K562 (cell line): ENCODE measurements around the gene KRT8. TPM values are rescaled to one million over a fixed set of nuclear protein-coding genes. Genes with fewer than 3 reads are reported as not detected.
A peak's percentile ranks its signal among the peaks of the same experiment; 100 is the strongest.

ENCODE experiments used
- ASH1L ChIP-seq: fragments of 450-650 bp; IDR thresholded peaks from 2 replicates; pipeline ENCODE4 v1.6.1; 2018; ENCODE audit warnings: borderline replicate concordance, mild to moderate bottlenecking, low read depth; ENCODE audit not compliant: partially characterized antibody
- E4F1 ChIP-seq: fragments of 250-450 bp; sonication (Bioruptor Pico); IDR thresholded peaks from 2 replicates; pipeline ENCODE4 v1.5.0; 2021; ENCODE audit warnings: mild to moderate bottlenecking, borderline replicate concordance
- KLF13 ChIP-seq: fragments of 450-650 bp; IDR thresholded peaks from 2 replicates; pipeline ENCODE4 v1.6.1; 2016; ENCODE audit warnings: missing genetic modification characterization, low read depth, mild to moderate bottlenecking, missing compliant biosample characterization, moderate library complexity, borderline replicate concordance
- MIER1 ChIP-seq: fragments of 450-650 bp; IDR thresholded peaks from 2 replicates; pipeline ENCODE4 v1.6.1; 2016; ENCODE audit warnings: antibody characterized with exemption, mild to moderate bottlenecking, low read depth
- NUFIP1 ChIP-seq: fragments of 450-650 bp; IDR thresholded peaks from 2 replicates; pipeline ENCODE4 v1.6.1; 2018; ENCODE audit not compliant: partially characterized antibody
- SMARCE1 ChIP-seq: fragments of 450-650 bp; IDR thresholded peaks from 2 replicates; pipeline ENCODE4 v1.7.1; 2016; ENCODE audit warnings: mild to moderate bottlenecking
- SNRNP70 ChIP-seq: fragments of 200-400 bp; formaldehyde crosslinking; optimal IDR thresholded peaks from 2 replicates; pipeline ENCODE3; 2017; ENCODE audit warnings: low read depth, low read length
- polyA plus RNA-seq, 8 experiments: library from polyadenylated mRNA; depleted of rRNA in 4 of 8; stranded (reverse) in 5 of 8; unstranded in 3 of 8; fragments of >200 nt; fragmentation: Nextera tagmentation in 2 of 8; fragmentation: Illumina TruSeq in 1 of 8; extraction: Ambion mirVana in 2 of 8; extraction: Trizol in 1 of 8; gene quantifications; 2 replicates each; pipeline versions ENCODE4 v1.2.1 to v1.2.3, GENCODE V29; 2011 to 2014; ENCODE audit warnings: inconsistent platforms in 1 of 8, missing spikeins in 1 of 8
- total RNA-seq, 7 experiments: library from RNA; depleted of rRNA in 6 of 7; stranded (reverse); fragments of >200 nt in 6 of 7; fragmentation: Illumina TruSeq in 2 of 7; extraction: Trizol in 2 of 7; gene quantifications; 2 replicates each; pipeline versions ENCODE4 v1.2.1 to v1.2.3, GENCODE V29; 2011 to 2021; ENCODE audit warnings: low replicate concordance in 1 of 7
- TF ChIP-seq, protein P1 (sequence below): fragments of 450-650 bp; IDR thresholded peaks from 2 replicates; pipeline ENCODE4 v1.6.1; 2017; ENCODE audit warnings: antibody characterized with exemption
- TF ChIP-seq, protein P2 (sequence below), 2 experiments: fragments of 450-650 bp in 1 of 2; sonication (generic) in 1 of 2; formaldehyde crosslinking in 1 of 2; IDR thresholded peaks; 2 replicates each; pipeline versions ENCODE4 v1.7.1 to v1.9.0; 2016 to 2022; ENCODE audit warnings: inconsistent platforms in 1 of 2, mild to moderate bottlenecking in 1 of 2, missing genetic modification reagents in 1 of 2
- TF ChIP-seq, protein P3 (sequence below): sonication (generic); formaldehyde crosslinking; IDR thresholded peaks from 2 replicates; pipeline ENCODE4 v1.8.0; 2022; ENCODE audit warnings: missing genetic modification reagents, mild to moderate bottlenecking, borderline replicate concordance

Gene KRT8
- total and polyA plus RNA-seq, 9 of the 15 experiments (the other 6 are each of a cell fraction or from before 2014, with no cell fraction given): 41.5 to 661 (median 260) TPM

GRCh38 chr12:52903285-52903854 lies 1.5 kb downstream of the KRT8 start (continued):
- no peak for TF ChIP-seq E4F1 (CRISPR knock-in tag)
- TF ChIP-seq ASH1L: no peak
- no peak for TF ChIP-seq MIER1
- no peak for TF ChIP-seq SNRNP70
- TF ChIP-seq KLF13 (tag): peak; percentile 65; the same call in 1 of the 2 replicates
- no peak for TF ChIP-seq SMARCE1
- TF ChIP-seq, protein P1, sequence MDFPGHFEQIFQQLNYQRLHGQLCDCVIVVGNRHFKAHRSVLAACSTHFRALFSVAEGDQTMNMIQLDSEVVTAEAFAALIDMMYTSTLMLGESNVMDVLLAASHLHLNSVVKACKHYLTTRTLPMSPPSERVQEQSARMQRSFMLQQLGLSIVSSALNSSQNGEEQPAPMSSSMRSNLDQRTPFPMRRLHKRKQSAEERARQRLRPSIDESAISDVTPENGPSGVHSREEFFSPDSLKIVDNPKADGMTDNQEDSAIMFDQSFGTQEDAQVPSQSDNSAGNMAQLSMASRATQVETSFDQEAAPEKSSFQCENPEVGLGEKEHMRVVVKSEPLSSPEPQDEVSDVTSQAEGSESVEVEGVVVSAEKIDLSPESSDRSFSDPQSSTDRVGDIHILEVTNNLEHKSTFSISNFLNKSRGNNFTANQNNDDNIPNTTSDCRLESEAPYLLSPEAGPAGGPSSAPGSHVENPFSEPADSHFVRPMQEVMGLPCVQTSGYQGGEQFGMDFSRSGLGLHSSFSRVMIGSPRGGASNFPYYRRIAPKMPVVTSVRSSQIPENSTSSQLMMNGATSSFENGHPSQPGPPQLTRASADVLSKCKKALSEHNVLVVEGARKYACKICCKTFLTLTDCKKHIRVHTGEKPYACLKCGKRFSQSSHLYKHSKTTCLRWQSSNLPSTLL: no peak
- TF ChIP-seq NUFIP1: peak; percentile 95
- TF ChIP-seq, protein P2, sequence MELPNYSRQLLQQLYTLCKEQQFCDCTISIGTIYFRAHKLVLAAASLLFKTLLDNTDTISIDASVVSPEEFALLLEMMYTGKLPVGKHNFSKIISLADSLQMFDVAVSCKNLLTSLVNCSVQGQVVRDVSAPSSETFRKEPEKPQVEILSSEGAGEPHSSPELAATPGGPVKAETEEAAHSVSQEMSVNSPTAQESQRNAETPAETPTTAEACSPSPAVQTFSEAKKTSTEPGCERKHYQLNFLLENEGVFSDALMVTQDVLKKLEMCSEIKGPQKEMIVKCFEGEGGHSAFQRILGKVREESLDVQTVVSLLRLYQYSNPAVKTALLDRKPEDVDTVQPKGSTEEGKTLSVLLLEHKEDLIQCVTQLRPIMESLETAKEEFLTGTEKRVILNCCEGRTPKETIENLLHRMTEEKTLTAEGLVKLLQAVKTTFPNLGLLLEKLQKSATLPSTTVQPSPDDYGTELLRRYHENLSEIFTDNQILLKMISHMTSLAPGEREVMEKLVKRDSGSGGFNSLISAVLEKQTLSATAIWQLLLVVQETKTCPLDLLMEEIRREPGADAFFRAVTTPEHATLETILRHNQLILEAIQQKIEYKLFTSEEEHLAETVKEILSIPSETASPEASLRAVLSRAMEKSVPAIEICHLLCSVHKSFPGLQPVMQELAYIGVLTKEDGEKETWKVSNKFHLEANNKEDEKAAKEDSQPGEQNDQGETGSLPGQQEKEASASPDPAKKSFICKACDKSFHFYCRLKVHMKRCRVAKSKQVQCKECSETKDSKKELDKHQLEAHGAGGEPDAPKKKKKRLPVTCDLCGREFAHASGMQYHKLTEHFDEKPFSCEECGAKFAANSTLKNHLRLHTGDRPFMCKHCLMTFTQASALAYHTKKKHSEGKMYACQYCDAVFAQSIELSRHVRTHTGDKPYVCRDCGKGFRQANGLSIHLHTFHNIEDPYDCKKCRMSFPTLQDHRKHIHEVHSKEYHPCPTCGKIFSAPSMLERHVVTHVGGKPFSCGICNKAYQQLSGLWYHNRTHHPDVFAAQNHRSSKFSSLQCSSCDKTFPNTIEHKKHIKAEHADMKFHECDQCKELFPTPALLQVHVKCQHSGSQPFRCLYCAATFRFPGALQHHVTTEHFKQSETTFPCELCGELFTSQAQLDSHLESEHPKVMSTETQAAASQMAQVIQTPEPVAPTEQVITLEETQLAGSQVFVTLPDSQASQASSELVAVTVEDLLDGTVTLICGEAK (IDR thresholded peaks at IDR 0.05): peak; percentile 62
- TF ChIP-seq, protein P2 (CRISPR knock-in tag; IDR thresholded peaks at IDR 0.05): no peak
- TF ChIP-seq, protein P3, sequence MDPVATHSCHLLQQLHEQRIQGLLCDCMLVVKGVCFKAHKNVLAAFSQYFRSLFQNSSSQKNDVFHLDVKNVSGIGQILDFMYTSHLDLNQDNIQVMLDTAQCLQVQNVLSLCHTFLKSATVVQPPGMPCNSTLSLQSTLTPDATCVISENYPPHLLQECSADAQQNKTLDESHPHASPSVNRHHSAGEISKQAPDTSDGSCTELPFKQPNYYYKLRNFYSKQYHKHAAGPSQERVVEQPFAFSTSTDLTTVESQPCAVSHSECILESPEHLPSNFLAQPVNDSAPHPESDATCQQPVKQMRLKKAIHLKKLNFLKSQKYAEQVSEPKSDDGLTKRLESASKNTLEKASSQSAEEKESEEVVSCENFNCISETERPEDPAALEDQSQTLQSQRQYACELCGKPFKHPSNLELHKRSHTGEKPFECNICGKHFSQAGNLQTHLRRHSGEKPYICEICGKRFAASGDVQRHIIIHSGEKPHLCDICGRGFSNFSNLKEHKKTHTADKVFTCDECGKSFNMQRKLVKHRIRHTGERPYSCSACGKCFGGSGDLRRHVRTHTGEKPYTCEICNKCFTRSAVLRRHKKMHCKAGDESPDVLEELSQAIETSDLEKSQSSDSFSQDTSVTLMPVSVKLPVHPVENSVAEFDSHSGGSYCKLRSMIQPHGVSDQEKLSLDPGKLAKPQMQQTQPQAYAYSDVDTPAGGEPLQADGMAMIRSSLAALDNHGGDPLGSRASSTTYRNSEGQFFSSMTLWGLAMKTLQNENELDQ (CRISPR knock-in tag): no peak
